SKM-1 treated with dmso at 0.1 percent for 144 hours (cell line): ENCODE data around the gene DPH1.

ENCODE experiments used
- DNase-seq: peaks from one replicate; lab custom pipeline; 2025; ENCODE audit not compliant: unreplicated experiment; lab: John Stamatoyannopoulos, UW

DPH1 gene

DNA sequence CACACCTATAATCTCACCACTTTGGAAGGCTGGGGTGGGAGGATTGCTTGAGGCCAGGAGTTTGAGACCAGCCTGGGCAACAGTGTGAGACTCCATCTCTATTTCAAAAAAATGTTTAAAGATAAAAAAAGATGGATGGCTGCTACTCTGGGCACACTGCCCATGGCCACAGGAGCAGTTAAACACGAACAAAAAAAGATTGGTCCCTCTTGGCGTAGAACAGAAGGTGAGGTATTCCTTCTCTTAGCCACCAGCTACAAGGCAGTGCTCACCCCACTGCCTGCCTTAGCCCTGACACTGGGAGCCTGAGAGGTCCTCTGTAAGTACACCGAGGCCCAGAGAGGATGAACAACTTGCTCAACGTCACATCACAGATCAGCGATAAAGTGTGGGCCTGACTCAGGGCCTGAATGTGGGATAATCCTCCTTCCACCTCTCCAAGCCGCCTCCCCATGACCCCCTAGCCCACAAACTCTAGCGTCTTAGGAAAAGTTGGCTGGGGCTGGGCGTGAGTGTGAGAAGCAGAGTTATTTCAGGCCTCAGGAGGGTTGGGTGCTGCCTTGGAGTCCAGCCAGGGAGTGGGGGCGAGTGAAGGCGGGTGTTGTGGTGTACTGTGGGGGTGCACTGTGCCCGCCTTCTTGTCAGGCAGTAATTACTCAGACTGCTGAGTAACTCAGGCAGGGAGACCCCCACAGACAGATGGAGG lies 2.3 kb upstream of the DPH1 start:
- DNase-seq = no peak

DNA sequence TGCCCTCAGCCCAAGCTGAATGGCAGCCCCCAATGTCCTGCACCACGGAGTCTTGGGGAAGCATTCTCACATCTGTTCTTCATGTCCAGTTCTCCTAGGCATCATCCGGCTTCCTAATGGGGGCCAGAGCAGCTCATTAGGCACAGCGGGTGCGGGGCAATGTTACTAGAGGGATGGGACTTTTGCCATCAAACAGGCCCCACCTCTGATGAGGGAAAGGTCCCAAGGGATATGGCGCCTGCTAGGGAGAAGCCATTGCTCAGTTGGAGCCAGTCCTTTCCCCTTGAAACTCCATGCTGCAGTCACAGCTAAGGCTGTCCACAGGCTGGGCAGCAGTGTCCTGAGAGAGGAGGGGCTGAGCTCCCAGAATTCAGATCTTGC lies 1.7 kb upstream of the DPH1 start:
- DNase-seq = no peak

DNA sequence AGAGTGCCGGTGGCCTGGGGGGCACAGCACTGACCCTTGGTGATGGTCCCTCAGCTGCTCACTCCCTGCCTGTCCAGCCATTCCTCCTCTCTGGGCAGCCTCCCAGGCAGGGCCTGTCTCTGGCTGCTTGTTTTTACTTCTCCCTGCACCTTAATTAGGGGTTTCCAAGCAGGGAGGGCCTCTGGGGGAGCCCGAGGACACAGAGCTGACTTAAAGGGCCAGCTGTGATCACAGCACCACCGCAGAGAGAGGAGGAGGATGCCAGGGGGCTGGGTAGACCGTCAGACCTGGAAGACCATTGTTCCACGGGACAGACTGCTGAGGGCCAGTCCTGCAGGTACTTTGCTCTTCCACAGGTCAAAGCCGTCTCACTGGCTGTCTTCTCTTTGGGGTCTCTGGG lies 1.2 kb upstream of the DPH1 start:
- DNase-seq = no peak

DNA sequence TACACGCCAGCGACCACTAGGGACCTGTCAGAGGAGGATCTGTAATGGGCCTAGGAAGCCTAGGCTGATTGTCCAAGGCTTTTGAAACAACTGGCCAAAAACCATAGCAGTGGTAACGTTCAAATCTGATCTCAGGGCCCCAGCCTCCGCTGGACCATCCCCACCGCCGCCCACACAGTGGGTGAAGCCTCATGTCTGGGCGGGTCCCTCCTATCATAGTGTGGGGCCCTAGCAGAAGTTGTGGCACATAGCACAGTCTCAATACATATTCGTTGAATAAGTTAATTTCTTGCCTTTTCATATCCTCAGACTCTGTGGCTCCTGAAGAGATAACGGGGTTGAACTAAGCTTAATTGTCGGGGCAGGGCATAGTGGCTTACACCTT lies 818 bp downstream of the DPH1 start:
- DNase-seq = peak; percentile 45

DNA sequence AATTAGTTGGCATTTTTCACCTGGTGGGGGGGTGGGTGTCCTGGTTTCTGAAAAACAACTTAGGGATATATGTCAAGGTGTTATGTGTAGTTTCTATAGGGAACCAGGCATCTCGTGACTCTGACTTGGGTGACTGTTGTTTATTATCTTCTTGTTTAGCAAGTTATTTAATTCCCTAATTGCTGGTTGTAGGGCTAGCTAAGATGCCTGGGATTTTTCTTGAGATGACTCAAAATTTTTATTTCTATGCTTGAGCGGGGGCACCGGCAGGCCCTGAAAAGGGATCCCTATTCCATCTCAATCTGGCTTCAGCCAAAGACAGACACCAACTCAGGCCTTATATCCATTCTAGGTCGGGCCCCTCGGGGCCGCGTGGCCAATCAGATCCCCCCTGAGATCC lies 3.2 kb downstream of the DPH1 start:
- DNase-seq = no peak

DNA sequence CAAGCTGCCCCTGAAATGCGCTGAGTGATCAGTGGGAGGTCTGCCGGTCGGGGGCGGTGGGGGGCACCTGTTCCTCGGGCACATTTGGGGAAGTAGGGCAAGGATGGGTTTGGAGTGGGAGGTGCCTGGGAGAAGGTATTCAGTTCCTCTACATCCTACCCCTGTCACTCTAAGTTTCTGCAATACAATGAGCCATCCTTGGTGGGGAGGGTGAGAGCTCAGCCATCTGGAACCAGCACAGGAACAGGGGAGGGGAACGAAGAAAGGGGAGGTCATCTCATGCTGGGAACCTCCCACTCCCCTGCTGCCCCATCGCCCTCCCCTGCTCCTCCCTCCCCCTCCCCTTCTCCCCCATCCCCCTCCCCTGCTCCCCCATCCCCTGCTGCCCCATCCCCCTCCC lies 4.2 kb downstream of the DPH1 start:
- DNase-seq = no peak

DNA sequence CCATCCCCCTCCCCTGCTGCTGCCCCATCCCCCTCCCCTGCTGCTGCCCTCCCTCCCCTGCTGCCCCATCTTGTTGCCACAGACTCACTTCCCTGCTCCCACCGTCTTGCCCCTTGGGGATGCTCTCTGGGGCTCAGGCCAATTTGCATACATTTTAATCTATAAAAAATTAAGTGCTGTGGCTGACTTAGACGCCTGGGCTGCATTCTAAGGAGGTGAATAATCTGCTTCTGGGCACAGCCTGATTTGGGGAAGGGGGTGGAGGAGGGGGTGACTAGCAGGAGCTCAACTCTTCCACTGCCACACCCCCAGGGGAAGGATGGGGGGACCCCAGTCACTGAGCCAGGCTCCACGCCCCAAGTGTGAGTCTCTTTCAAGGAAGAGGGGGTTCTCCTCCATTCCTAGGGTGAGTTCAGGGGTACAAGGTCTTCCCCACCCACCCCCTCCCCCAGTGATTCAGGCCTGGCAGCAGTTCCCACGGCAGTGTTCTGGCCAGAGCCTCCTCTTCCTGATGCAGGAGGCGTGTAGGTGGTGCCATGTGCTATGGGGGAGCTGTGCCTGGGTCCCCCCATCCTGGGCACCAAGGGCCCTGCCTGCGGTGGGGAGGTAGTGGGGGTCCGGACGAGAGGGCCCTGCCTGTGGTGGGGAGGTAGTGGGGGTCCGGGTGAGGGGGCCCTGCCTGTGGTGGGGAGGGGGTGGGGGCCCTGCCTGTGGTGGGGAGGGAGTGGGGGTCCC lies 5.0 kb downstream of the DPH1 start:
- no peak for DNase-seq

DNA sequence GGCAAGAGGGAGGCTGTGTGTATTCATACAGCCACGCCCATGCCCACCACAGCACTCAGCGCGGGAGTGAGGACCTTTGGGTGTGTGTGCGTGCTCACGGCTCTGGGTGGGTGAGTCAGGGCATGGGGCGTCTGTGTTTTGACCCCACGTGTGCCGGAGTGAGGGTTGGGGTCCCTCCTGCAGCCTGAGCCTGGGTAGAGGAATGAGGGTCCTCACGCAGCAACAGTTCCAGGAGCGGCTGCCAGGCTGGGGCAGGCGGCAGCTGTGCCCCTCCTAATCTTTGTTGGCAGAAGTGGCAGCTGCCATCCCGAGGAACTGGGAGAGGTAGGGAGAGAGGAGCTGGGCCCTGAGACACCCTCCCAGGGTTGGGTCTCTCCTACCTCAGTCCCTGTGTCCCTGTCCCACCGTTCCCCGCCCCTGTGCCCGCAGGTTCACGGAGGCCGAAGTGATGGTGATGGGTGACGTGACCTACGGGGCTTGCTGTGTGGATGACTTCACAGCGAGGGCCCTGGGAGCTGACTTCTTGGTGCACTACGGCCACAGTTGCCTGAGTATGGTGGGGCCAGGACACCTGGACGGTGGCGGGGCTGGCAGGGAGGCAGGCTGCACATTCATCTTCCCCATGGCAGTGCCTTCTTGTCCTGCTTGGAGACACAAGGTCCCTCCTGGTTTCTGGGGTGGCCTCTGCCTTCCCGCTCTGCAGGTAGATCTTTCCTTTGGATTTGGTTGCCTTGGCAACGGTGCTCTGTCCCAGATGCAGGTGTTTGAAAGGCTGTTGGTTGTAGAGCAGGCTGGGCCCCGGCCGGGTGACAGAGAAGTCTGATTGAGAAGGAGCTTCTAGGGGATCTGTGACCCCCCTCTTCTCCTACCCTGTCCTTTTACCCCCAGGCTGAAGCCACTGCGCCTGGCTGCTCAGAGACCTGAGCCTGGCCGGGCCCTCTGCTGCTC lies 5.9 kb downstream of the DPH1 start:
- no peak for DNase-seq

DNA sequence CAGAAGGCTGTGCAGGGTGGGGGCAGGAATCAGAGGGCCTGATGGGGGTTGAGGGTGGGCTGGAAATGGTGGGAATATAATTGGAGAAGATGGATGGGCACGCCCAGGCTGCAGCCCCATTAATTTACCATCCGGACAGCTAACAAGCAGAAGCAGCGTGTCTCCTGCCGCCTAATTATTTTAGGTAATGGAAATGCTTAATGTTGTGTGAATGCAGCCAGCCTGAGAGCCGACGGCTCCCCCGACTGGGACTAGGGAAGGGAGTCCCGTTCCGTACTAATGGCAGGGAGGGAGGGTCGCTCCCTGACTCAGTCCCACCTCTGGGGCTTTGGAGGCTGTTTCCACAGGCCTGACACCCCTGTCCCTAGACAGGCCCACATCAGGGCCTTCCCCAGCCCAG lies 7.2 kb downstream of the DPH1 start:
- no peak for DNase-seq

DNA sequence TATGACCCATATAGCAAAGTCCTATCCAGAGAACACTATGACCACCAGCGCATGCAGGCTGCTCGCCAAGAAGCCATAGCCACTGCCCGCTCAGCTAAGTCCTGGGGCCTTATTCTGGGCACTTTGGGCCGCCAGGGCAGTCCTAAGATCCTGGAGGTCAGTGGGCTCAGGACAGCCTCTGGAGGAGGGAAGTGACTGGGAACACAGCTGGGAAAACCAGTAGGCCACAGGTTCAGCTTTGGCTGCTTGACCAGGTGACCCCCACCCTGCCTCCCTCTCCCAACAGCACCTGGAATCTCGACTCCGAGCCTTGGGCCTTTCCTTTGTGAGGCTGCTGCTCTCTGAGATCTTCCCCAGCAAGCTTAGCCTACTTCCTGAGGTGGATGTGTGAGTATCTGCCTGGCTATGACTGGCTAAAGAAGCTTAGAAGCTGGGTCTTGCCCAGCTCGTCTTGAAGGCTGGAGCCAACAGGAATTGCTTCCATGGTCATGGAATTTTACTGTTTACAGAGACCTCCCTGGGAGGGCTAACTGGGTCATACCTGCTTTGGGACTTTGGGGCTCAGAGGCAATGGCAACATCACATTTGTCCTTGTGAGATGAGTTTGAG lies 10.4 kb downstream of the DPH1 start:
- DNase-seq = no peak

DNA sequence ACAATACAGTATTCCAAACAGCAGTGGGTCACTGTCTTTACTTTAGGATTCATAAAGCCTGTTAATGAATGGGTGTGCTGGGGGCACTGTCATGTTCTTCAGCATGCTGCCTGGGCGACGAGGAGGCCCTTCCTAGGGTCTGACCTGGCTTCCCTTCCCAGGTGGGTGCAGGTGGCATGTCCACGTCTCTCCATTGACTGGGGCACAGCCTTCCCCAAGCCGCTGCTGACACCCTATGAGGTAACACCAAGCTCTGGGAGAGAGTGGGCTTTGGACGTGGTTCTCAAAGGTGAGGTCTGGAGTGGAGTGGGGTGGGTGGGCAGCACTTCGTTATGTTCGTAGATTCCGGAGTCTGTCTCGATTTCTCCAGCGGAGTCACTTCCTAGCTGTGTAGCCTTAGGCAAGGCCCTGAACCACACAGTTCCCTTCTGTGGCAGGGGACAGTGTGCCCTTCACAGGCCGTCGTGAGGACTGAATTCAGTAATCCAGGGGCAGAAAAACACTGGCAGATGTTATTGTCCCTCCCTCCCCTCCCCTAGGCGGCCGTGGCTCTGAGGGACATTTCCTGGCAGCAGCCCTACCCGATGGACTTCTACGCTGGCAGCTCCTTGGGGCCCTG lies 11.1 kb downstream of the DPH1 start:
- no peak for DNase-seq

DNA sequence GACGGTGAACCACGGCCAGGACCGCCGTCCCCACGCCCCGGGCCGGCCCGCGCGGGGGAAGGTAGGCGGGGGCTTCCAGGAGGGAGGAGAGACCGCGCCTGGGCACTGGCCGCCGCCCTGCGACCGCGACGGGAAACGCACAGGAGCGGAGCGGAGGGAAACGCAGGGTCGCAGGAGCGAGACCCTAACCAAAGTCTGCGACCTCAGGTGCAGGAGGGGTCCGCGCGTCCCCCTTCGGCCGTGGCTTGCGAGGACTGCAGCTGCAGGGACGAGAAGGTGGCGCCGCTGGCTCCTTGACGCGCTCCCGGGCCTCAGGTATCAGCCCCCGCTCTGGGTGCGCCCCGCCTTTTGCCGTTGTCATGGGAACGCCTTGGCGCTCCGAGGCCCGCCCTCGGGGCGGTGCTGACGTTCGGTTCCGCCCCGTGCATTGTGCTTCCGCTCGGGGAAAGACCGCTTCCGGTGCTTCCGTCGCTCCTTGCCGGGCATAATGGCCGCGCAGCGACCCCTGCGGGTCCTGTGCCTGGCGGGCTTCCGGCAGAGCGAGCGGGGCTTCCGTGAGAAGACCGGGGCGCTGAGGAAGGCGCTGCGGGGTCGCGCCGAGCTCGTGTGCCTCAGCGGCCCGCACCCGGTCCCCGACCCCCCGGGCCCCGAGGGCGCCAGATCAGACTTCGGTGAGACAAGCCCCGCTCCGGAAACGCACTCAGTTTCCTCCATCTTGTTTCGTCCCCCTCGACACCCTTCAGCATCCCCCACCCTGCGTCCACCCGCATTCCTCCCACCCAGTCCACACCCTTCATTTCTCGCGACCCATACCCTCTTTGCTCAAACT lies 11.8 kb downstream of the DPH1 start, which contains the start of gene OVCA2:
TSS of gene OVCA2 (plus strand) at position 462 of the 829 bp plus-strand sequence. CDS start at position 488, 26 bp downstream.
- peak; percentile 51 for DNase-seq

DNA sequence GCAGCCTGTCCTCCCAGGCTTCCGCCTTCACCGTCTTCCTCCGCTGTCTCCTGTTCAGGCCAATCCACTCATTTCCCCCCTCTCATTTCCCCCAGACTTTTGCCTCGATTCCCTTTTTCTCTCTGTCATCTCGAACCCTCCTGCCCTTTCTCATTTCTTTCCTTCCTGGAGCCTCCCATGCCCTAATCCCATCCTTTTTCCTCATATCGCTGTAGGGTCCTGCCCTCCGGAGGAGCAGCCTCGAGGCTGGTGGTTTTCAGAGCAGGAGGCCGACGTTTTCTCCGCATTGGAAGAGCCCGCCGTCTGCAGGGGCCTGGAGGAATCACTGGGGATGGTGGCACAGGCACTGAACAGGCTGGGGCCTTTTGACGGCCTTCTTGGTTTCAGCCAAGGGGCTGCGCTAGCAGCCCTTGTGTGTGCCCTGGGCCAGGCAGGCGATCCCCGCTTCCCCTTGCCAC lies 12.5 kb downstream of the DPH1 start:
- no peak for DNase-seq

DNA sequence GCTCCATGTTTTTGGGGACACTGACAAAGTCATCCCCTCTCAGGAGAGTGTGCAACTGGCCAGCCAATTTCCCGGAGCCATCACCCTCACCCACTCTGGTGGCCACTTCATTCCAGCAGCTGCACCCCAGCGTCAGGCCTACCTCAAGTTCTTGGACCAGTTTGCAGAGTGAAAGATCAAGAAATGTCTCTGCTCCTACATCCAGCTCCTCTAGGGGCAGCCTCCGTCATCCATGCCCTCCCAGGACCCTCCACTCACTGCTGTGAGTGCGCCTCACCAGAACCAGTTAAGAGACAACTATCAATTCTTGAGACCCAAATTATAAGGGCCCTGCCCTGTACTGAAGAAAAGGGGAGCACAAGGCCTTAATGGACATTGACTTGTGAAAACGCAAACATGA lies 13.0 kb downstream of the DPH1 start:
- no peak for DNase-seq

DNA sequence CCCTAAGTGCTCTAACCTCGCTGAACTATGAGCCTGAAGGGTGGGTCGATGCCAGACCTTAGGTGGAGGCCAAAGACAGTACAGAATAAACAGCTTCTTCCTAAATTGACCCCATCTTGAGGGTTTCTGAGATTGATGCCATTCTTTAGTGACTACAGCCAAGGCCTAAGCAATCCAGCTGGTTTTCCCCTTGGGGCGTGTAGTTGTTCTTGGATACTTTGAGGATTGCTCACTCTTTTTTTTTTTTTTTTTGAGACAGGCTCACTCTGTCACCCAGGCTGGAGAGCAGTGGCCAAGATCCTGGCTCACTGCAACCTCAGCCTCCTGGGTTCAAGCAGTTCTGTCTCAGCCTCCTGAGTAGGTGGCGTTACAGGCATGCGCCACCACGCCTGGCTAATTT lies 13.8 kb downstream of the DPH1 start:
- no peak for DNase-seq

DNA sequence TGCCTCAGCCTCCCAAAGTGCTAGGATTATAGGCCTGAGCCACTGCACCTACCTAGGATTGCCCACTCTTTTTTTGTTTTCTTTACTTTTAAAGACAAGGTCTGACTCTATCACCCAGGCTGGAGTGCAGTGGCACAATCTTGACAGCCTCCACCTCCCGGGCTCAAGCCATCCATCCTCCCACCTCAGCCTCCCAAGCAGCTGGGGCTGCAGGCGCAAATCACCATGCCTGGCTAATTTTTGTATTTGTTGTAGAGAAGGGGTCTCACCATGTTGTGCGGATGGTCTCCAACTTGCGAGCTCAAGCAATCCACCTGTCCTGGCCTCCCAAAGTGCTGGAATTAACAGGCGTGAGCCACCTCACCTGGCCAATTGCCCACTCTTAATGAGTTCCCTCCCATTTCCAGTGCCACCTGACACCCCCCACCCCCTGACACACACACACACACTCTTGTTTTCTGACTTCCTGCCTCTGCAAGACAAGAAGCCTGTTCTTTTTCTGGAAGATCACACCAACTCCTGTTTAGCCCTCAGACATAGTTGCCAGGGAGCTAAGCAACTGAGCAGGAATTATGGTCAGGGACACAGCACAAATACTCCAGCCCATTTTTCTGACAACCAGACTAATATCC lies 14.4 kb downstream of the DPH1 start:
- no peak for DNase-seq

DNA sequence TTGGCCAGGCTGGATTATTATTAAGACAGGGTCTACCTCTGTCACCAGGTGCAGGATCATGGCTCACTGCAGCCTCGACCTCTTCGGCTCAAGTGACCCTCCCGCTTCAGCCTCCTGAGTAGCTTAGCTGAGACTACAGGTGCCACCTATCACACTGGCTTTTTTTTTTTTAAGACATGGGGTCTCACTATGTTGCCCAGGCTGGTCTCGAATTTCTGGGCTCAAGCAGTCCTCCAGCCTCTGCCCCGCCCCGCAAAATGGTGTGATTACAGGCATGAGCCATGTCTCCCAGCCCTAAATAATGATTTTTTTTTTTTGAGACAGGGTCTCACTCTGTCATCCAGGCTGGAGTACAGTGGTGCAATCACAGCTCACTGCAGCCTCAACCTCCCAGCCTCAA lies 17.6 kb downstream of the DPH1 start:
- no peak for DNase-seq

DNA sequence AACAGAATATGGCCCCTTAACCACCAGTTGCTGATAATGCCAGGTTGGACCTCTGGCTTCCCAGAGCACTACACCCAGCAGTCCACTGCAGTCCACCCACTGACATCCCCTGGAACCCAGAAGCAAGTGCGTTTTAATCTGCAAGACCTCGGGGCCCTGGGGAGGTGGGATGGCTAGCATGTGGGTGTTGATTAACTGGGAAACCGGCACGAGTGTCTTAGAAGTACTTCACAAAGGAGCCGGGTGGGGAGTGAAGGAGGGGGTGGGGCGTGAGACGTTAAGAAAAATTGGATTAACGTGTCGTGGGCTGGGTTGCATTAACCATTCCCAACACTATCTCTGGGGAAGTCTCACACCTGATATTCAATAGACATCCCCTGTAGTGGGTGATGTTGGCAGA lies 18.9 kb downstream of the DPH1 start:
- no peak for DNase-seq
